ENCODE measurements around the gene FGF3.

FGF3 gene

GRCh38 chr11:69760319-69760718 lies 58.9 kb downstream of the FGF3 start:
- TF ChIP-seq Cebpa-rat (IDR thresholded peaks at IDR 0.05): no peak
- Histone ChIP-seq H3K9me3 (replicated peaks in 1 of 11) (no peaks in the 10 kb centered on the region; a peak in 1 of 22 replicates), H3K27me3 (no peaks in the 10 kb centered on the region), H3K36me3 (no peaks in the 10 kb centered on the region), H3K9ac (no peak overlapping the region), H3K4me2 (no peak overlapping the region), H3K4me1 (no peaks in the 10 kb centered on the region), H4K20me1 (no peaks in the 10 kb centered on the region), H3K4me3 (no peak overlapping the region), H3K27ac (no peak overlapping the region)

Measured in BLaER1 treated with 17β-estradiol and CSF1 and Interleukin-3, amounts not matched to agents 10 nM and 100 nM (cell line).